GM21717 (cell line): Measurements from ENCODE around the gene CAP2.
"Not testable (repeated sequence)": the region's sequence is repeated elsewhere in the genome, so short reads cannot be mapped to it uniquely, and the experiment has no call there.

Experiments used
- ATAC-seq: cut with Tn5 transposase; IDR thresholded peaks from one replicate; pipeline ENCODE4 v1.9.1; 2021; ENCODE audit warnings: mild to moderate bottlenecking, moderate library complexity; ENCODE audit not compliant: unreplicated experiment

CAP2 gene

GRCh38 chr6:17431581-17431980 is 38.2 kb downstream of the CAP2 start:
- no peak for ATAC-seq

GRCh38 chr6:17432356-17432755 is 39.0 kb downstream of the CAP2 start:
- no peak for ATAC-seq

- ATAC-seq, result no peak
Observed at GRCh38 chr6:17439243-17439993, 46.0 kb downstream of the CAP2 start.

- not testable (repeated sequence) for ATAC-seq
Observed at GRCh38 chr6:17440811-17441210, 47.4 kb downstream of the CAP2 start.

GRCh38 chr6:17442196-17442595 is 48.8 kb downstream of the CAP2 start:
- no peak for ATAC-seq

- ATAC-seq, result no peak
Observed at GRCh38 chr6:17446713-17447112, 53.3 kb downstream of the CAP2 start.

GRCh38 chr6:17448165-17448564 is 54.8 kb downstream of the CAP2 start:
- no peak for ATAC-seq

DNA sequence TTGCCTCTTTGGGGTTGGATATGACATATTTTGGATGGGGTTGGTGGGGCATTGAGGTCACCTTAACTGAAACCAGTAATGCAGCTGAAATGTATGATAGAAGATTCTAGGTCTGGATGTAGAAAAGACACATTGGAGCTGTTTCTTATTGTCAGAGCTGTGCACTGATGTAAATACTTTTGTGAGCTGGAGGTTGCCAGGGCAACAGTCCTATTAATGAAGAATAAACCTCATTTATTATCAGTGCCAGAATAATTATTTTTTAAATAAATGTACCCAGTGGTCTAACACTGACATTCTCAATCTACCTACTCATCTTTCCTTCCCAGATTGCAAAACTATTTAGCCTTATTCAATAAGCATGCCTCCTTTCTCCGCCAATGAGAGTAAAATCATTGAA is 57.0 kb downstream of the CAP2 start:
- ATAC-seq, result no peak

GRCh38 chr6:17450832-17451231 is 57.4 kb downstream of the CAP2 start:
- no peak for ATAC-seq

GRCh38 chr6:17452096-17452495 is 58.7 kb downstream of the CAP2 start:
- no peak for ATAC-seq

GRCh38 chr6:17454316-17455005 is 61.1 kb downstream of the CAP2 start:
- ATAC-seq, result no peak

GRCh38 chr6:17455919-17456318 is 62.5 kb downstream of the CAP2 start:
- ATAC-seq, result no peak

DNA sequence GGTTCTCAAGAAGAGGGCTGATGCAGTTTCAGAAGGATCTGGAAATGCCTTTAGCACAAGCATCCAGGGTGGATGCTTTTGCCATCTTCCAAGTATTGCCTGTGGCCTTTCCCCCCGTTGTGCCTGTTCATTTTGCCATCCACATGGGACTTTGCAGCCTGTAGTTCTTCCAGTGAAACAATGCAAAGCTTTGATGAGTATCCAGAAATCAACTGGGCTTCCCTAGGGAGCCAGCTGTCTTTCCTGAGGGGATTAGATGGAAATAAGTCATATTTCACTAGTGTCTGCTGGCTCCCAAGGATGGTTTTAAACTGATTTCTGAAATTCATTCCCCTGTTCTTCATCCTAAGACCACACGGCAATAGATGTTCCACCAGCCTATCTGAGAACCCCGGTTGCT is 63.3 kb downstream of the CAP2 start:
- ATAC-seq, result no peak

- no peak for ATAC-seq
Observed at GRCh38 chr6:17457405-17457804, 64.0 kb downstream of the CAP2 start.

DNA sequence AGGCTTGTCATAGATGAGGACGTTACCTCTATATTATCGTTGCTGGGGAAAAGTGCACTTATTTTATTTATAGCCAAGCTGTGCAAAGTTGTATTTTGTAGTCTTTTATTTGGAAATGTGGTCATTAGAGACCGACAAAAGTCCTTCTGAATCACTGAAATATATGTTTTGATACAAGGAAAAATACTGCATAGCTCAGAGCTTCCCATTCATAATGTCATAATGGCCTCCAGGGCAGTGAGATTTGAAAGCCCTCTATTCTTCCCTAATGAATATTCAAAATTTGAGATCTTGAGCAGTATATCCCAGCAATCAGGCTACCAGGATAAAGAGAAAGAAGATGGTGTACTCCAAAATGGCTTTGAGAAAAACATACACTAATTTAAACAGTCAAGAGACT is 64.6 kb downstream of the CAP2 start:
- ATAC-seq, result no peak

DNA sequence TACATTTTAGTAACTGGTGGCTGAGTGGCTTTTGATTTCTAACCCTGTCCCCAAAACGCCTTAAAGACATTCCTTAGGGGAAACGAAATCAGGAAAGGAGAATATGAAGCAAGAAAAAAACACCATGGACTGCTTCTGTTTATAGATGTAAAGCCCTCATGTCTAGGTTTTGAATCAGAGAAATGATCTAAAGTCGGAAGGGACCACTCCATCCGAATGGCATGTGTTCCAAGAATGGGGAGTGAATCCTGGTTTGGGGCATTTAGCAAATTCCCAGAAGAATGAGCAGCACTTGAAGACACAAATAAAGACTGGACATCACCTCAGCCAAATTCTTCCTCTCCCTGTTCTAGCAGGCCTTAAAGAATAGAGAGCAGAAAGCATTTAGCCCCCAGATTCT is 65.6 kb downstream of the CAP2 start:
- ATAC-seq, result no peak

- no peak for ATAC-seq
Observed at GRCh38 chr6:17460862-17461261, 67.5 kb downstream of the CAP2 start.

DNA sequence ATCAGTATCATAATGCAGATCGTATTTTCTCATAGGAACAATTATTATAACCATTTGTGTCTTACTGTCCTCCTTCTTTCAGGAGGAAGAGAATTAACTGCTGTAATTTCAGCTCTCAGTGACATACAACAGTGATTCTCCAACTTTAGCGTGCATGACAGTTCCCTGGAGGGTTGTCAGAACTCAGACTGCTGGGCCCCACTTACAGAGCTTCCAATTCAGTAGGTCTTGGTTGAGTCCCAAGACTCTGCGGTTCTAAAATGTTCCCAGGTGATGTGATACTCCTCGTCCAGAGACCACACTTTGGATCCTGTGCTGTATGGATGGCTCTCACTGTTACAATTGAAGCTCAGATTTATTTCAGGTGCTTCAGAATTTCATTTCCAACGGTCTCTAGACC is 72.8 kb downstream of the CAP2 start:
- no peak for ATAC-seq

DNA sequence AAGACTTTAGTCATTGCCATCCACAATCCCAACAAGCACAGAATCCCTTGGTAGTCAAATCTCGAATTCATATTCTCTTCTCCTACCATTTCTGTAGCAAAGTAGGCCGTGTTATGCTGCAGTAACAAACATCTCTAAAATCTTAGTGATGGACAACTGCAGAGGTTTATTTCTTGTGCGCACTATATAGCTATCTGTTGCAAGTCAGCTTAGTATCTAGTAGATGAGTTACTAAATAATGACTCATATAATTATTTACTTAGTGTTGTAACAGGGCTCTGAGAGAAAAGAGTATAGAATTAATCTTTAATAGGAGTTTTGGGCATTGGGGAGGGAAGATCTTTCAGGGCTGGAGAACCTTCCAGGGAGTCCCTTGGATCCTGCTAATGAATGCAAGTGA is 73.3 kb downstream of the CAP2 start:
- ATAC-seq, result no peak

GRCh38 chr6:17469006-17469832 is 75.8 kb downstream of the CAP2 start:
- ATAC-seq, result no peak

- ATAC-seq, result no peak
Observed at GRCh38 chr6:17470202-17470937, 77.0 kb downstream of the CAP2 start.
